ENCODE results near the gene HS2ST1. TPM values are rescaled to one million over a fixed set of nuclear protein-coding genes. Genes with fewer than 3 reads are reported as not detected.

The HS2ST1 gene
- total and polyA plus RNA-seq, 2 donors (not counting 3 experiments of a cell fraction or from before 2014, with no cell fraction given): 5.5 to 31.2 TPM

DNA sequence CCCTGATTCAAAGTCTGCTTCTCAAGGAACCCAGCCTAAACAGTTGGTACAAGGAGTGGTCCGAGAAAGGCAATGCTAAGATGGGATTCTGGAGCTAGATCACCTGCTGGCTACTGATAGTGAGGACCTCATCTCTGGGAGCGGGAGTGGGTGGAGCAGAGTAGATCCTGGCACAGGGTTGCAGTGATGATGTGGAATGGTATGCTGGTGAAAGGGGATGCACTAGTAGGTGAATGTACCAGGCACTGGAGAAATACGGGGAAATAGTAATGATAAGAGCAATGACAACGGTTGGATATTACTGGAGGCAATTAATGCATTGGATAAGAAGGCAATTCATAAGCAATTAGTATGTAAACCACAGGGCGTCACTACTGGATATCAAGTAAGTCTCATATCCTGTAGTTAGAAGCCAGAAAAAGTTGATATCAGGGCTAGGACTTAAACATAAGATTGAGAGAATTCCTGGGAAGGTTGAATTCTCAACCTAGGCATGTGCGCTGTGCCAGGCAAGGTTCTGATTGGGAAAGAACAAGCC, 245.0 kb downstream of the HS2ST1 start:
- no peak overlapping the region for H3K27ac ChIP-seq (ENCODE audit: insufficient read depth, low read depth, low read length)
- no peaks in the 10 kb centered on the region for H4K20me1 ChIP-seq (replicated peaks; ENCODE audit: control insufficient read depth, extremely low read depth, insufficient read depth, low read length)
- H3K4me2 ChIP-seq (ENCODE audit: insufficient read depth, low read length): no peak overlapping the region
- no peak overlapping the region for H3K9ac ChIP-seq (replicated peaks; ENCODE audit: extremely low read depth, insufficient read depth, low read length)
- no peak for TF ChIP-seq FOS (IDR thresholded peaks at IDR 0.05; ENCODE audit: borderline replicate concordance, insufficient read depth, low read length)
- no peak for TF ChIP-seq EZH2 (IDR thresholded peaks at IDR 0.05; ENCODE audit: borderline replicate concordance, low read depth, low read length, severe bottlenecking)
- no peak for TF ChIP-seq MYC (IDR thresholded peaks at IDR 0.05; ENCODE audit: low read depth, low read length)
- TF ChIP-seq JUN (IDR thresholded peaks at IDR 0.05; ENCODE audit: borderline replicate concordance, insufficient read depth, insufficient read length, low read depth): no peak
- TF ChIP-seq, protein P1, sequence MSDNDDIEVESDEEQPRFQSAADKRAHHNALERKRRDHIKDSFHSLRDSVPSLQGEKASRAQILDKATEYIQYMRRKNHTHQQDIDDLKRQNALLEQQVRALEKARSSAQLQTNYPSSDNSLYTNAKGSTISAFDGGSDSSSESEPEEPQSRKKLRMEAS (IDR thresholded peaks at IDR 0.05; ENCODE audit: insufficient read depth, insufficient read length): no peak
- TF ChIP-seq POLR2A (IDR thresholded peaks at IDR 0.05; ENCODE audit: low read depth, low read length): no peak
- no peak for TF ChIP-seq GATA2 (IDR thresholded peaks at IDR 0.05; ENCODE audit: insufficient read depth, insufficient read length, low read depth, low read length)
- TF ChIP-seq, protein P2, sequence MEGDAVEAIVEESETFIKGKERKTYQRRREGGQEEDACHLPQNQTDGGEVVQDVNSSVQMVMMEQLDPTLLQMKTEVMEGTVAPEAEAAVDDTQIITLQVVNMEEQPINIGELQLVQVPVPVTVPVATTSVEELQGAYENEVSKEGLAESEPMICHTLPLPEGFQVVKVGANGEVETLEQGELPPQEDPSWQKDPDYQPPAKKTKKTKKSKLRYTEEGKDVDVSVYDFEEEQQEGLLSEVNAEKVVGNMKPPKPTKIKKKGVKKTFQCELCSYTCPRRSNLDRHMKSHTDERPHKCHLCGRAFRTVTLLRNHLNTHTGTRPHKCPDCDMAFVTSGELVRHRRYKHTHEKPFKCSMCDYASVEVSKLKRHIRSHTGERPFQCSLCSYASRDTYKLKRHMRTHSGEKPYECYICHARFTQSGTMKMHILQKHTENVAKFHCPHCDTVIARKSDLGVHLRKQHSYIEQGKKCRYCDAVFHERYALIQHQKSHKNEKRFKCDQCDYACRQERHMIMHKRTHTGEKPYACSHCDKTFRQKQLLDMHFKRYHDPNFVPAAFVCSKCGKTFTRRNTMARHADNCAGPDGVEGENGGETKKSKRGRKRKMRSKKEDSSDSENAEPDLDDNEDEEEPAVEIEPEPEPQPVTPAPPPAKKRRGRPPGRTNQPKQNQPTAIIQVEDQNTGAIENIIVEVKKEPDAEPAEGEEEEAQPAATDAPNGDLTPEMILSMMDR (IDR thresholded peaks at IDR 0.05; ENCODE audit: extremely low read depth in 1 of 2, insufficient read depth in 1 of 2, low read depth in 1 of 2, low read length in 2 of 2): no peak
- no peak for TF ChIP-seq POLR2AphosphoS5 (IDR thresholded peaks at IDR 0.05; ENCODE audit: insufficient read depth, low read depth, low read length)
- H3K79me2 ChIP-seq (ENCODE audit: control insufficient read depth, insufficient read depth, low read length): no peaks in the 10 kb centered on the region
- intact Hi-C loops (cut with micrococcal nuclease): no loop called here
- H2AFZ ChIP-seq (ENCODE audit: low read depth, low read length): no peak overlapping the region
- BruUV-seq (replicated peaks): no TSS peak
- FAIRE-seq (no peak), DNase-seq (ENCODE audit: low read depth, low spot score) (no peak)
- no peaks in the 10 kb centered on the region for H3K9me1 ChIP-seq (replicated peaks; ENCODE audit: control insufficient read depth, extremely low read depth, insufficient read depth, low read length)
- no peaks in the 10 kb centered on the region for H3K9me3 ChIP-seq (replicated peaks; ENCODE audit: control insufficient read depth, insufficient read depth, low read length)
- H3K4me3 ChIP-seq (replicated peaks in 1 of 3; ENCODE audit: insufficient read depth in 1 of 3, low read depth in 1 of 3, low read length in 3 of 3): no peak overlapping the region
- dilution Hi-C loops (cut with MboI; ENCODE audit: extremely low pct_ligation_motif_present, low sequenced_read_pairs): no loop called here
- POLR2A ChIA-PET: no interaction called here
- H3K36me3 ChIP-seq (ENCODE audit: control insufficient read depth in 2 of 2, extremely low read depth in 1 of 2, insufficient read depth in 2 of 2, low read length in 2 of 2): no peaks in the 10 kb centered on the region
- H3K27me3 ChIP-seq (ENCODE audit: control insufficient read depth in 2 of 2, insufficient read depth in 2 of 2, low read length in 2 of 2): peaks cover 4 to 12% of the 10 kb centered on the region in 2 experiments
- CTCF ChIA-PET: interaction anchor here (1.0 kb wide), 1 partner anchor 9 kb away, joined by 3 read pairs; no protein-coding TSS in a partner anchor
- no peaks in the 10 kb centered on the region for H3K4me1 ChIP-seq (ENCODE audit: control insufficient read depth, extremely low read depth, insufficient read depth, low read length)

Other genes starting within 250 kb of the HS2ST1 start
- gene SH3GLB1, start 210.1 kb upstream of the HS2ST1 start, total RNA-seq: 140 and 148 TPM in 2 replicates
- gene SH3GLB1, start 210.1 kb upstream of the HS2ST1 start, polyA plus RNA-seq: 43.3 and 43.7 TPM in 2 replicates
- gene SELENOF, start 509 bp upstream of the HS2ST1 start, total RNA-seq: 202 and 205 TPM in 2 replicates
- 81.3 and 102 TPM in 2 replicates for gene SELENOF, start 509 bp upstream of the HS2ST1 start, polyA plus RNA-seq